Measurements from ENCODE around the gene MDH1B.
"Not testable (repeated sequence)": the region's sequence is repeated elsewhere in the genome, so short reads cannot be mapped to it uniquely, and the experiment has no call there.

Gene MDH1B

DNA sequence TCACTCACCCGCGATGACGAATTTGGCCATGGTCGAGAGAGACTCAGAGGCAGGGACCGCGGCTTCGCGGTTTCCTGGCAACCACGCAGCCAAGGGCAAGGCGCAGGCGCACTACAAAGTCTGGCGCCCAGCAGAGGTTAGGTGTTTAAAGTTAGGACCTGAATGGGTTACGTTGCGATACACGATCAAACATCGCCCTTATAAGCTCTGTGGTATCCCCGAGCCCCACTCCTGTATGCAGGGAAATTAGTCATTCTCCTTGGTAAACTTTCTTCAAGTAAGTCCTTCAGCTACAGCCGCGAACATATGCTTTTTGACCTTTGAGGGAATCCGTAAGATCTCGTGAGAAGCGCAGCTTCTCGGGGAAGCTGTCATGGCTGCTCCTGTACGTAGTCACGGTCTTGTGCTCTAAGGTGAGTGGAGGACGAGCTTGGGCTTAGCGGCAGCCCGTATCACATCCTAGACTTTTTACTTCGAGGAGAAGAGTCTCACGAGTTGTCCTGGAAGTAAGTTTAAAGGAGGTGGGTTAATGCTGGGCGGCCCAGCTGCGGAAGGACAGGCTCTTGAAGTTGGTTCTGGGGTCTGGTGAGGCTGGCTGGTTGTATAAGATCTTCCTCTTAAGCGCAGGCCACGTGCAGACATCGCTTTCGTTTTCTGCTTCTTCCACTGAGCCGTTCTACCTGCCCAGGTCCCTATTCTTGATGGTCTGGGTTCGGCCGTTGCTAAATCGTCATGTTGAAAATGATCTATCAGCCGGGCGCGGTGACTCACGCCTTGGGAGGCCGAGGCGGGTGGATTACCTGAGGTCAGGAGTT lies at the start of gene MDH1B, which contains the start of gene FASTKD2:
MDH1B (minus strand) TSS at position 87 of the 815 bp plus-strand sequence; CDS start at position 30, 57 bp downstream.
FASTKD2 (plus strand) TSS at position 365 of the 815 bp plus-strand sequence. CDS start 1,088 bp downstream, outside the sequence.
- no peak for FAIRE-seq

GRCh38 chr2:206814498-206814897 lies 49.4 kb upstream of the MDH1B start:
- no peak for FAIRE-seq

DNA sequence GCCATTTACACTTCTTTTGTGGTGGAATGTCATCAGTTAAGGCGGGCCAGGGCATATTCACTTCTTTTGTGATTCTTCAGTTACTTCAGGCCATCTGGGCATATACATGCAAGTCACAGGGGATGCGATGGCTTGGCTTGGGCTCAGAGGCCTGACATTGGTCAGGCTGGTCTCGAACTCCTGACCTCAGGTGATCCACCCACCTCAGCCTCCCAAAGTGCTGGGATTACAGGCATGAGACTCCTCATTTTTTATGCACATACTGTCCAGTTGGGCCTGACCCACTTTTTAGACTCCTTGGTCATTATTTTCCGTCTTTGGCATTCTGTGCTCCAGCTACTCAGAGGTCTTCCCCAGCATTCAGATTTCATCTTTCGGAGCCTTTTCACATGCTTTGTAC lies 47.3 kb upstream of the MDH1B start:
- not testable (repeated sequence) for FAIRE-seq

- FAIRE-seq = not testable (repeated sequence)
These were observed 42.5 kb upstream of the MDH1B start for GRCh38 chr2:206807624-206808023.

- FAIRE-seq = no peak
These were observed 40.9 kb upstream of the MDH1B start for GRCh38 chr2:206805887-206806607.

GRCh38 chr2:206804326-206804725 lies 39.2 kb upstream of the MDH1B start:
- no peak for FAIRE-seq

GRCh38 chr2:206802654-206803514 lies 37.8 kb upstream of the MDH1B start:
- FAIRE-seq = no peak

- FAIRE-seq = no peak
These were observed 36.5 kb upstream of the MDH1B start for GRCh38 chr2:206801418-206802189.

GRCh38 chr2:206800506-206801417 lies 35.6 kb upstream of the MDH1B start:
- no peak for FAIRE-seq

DNA sequence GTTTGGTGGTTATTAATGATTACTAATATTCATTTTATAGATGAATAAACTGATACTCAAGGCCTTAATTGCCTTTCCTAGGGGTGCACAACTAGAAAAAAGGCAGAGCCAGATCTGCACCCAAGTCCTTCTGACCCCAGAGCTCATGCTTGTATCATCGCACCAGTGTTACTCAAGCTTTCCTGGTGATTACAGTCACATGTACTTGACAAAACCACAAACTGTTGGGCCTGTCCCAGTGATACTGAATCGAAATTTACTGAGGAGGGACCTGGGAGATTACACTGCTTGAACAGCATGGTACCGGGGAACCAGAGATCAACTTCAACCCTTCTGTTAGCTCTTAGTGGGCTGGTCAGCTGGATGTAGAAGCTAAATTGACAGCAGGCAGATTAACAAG lies 34.0 kb upstream of the MDH1B start:
- no peak for FAIRE-seq

DNA sequence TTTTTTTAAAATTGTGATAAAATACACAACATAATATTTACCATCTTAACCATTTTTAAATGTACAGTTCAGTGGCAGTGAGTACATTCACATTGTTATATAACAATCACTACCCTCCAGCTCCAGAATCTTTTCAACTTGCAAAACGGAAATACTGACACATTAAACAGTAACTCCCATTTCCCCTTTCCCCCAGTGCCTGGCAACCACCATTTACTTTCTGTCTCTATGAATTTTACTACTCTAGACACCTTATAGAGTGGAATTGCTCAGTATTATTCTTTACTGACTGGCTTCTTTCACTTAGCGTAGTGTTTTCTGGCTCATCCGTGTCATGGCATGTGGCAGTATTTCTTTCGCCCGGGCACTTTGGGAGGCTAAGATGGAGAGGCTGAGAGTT lies 32.9 kb upstream of the MDH1B start:
- no peak for FAIRE-seq

GRCh38 chr2:206797376-206797775 lies 32.2 kb upstream of the MDH1B start:
- no peak for FAIRE-seq

GRCh38 chr2:206792645-206793044 lies 27.5 kb upstream of the MDH1B start:
- no peak for FAIRE-seq

GRCh38 chr2:206790311-206790935 lies 25.3 kb upstream of the MDH1B start:
- FAIRE-seq = no peak

DNA sequence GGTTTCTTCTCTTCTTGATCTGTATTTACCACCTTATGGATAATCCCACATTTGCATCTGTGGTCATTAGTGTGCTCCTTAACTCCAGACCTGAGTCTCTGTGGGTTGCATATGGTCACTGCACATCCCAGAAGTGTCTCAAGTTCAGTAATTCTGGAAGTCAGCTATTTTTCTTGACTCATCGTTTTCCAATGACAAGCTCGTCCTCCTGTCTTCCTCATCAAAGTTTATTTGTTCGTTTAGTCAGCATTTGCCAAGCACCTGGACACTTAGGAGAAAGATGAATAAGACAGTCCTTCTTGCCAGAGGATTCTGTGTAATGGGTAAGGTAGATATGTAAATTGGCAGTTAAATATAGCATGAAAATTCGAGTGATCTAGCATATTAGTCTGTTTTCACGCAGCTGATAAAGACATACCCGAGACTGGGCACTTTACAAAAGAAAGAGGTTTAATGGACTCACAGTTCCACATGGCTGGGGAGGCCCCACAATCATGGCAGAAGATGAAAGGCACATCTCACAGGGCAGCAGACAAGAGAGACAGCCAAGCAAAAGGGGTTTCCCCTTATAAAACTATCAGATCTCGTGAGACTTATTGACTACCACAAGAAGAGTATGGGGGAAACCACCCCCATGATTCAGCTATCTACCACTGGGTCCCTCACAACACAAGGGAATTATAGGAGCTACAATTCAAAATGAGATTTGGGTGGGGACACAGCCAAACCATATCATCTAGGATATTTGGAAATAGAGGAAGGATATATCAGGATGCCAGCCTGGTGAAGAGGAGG lies 19.6 kb upstream of the MDH1B start:
- FAIRE-seq = no peak

GRCh38 chr2:206783718-206784117 lies 18.6 kb upstream of the MDH1B start:
- FAIRE-seq = no peak

DNA sequence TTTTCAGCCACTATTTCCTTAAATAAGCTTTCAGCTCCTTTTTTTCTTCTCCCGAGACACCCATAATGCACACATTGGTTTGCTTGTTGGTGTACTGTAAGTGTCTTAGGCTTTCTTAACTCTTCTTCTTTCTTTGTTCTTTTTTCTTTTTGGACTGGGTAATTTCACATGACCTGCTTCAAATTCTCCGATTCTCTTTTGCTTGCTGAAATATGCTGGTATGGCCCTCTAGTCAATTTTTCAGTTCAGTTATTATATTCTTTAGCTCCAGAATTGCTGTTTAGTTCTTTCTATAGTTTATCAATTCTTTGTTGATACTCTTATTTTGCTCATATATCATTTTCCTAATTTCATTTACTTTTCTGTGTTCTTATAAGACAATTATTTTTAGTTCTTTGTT lies 15.5 kb upstream of the MDH1B start:
- no peak for FAIRE-seq

GRCh38 chr2:206776432-206776831 lies 11.3 kb upstream of the MDH1B start:
- FAIRE-seq = no peak

- FAIRE-seq = no peak
These were observed 9.7 kb upstream of the MDH1B start for GRCh38 chr2:206774871-206775270.
